ENCODE measurements around the gene PLAU.
"Not testable (repeated sequence)": the region's sequence is repeated elsewhere in the genome, so short reads cannot be mapped to it uniquely, and the experiment has no call there.

PLAU gene

GRCh38 chr10:73876971-73877370, 34.0 kb upstream of the PLAU start:
- no peak for DNase-seq

- no peak for DNase-seq
Observed at GRCh38 chr10:73877533-73878160, 33.3 kb upstream of the PLAU start.

- DNase-seq = no peak
Observed at GRCh38 chr10:73878365-73878764, 32.6 kb upstream of the PLAU start.

- peak; percentile 95 for DNase-seq
Observed at GRCh38 chr10:73879296-73880173, 31.4 kb upstream of the PLAU start.

- no peak for DNase-seq
Observed at GRCh38 chr10:73881221-73881919, 29.6 kb upstream of the PLAU start.

GRCh38 chr10:73884017-73884416, 26.9 kb upstream of the PLAU start:
- no peak for DNase-seq

GRCh38 chr10:73886085-73886529, 24.8 kb upstream of the PLAU start:
- DNase-seq = peak; percentile 80

- no peak for DNase-seq
Observed at GRCh38 chr10:73886661-73887293, 24.2 kb upstream of the PLAU start.

- DNase-seq = no peak
Observed at GRCh38 chr10:73887294-73888039, 23.5 kb upstream of the PLAU start.

- DNase-seq = no peak
Observed at GRCh38 chr10:73888514-73888913, 22.4 kb upstream of the PLAU start.

GRCh38 chr10:73889014-73889413, 21.9 kb upstream of the PLAU start:
- no peak for DNase-seq

GRCh38 chr10:73889416-73889815, 21.5 kb upstream of the PLAU start:
- not testable (repeated sequence) for DNase-seq

GRCh38 chr10:73890261-73890660, 20.7 kb upstream of the PLAU start:
- DNase-seq = no peak

GRCh38 chr10:73890830-73891229, 20.1 kb upstream of the PLAU start:
- DNase-seq = not testable (repeated sequence)

GRCh38 chr10:73891540-73891939, 19.4 kb upstream of the PLAU start:
- DNase-seq = no peak

- no peak for DNase-seq
Observed at GRCh38 chr10:73892310-73893030, 18.5 kb upstream of the PLAU start.

GRCh38 chr10:73893426-73893825, 17.5 kb upstream of the PLAU start:
- DNase-seq = no peak

- no peak for DNase-seq
Observed at GRCh38 chr10:73894245-73894971, 16.5 kb upstream of the PLAU start.

- DNase-seq = not testable (repeated sequence)
Observed at GRCh38 chr10:73895381-73895780, 15.6 kb upstream of the PLAU start.

GRCh38 chr10:73897693-73898092, 13.2 kb upstream of the PLAU start:
- DNase-seq = no peak
